ENCODE data around the gene POR. TPM values are rescaled to one million over a fixed set of nuclear protein-coding genes. Genes with fewer than 3 reads are reported as not detected.
"Not testable (repeated sequence)": the region's sequence is repeated elsewhere in the genome, so short reads cannot be mapped to it uniquely, and the experiment has no call there.

POR gene
- total RNA-seq, 1 donor from 2014 or later: 71.5 TPM

DNA sequence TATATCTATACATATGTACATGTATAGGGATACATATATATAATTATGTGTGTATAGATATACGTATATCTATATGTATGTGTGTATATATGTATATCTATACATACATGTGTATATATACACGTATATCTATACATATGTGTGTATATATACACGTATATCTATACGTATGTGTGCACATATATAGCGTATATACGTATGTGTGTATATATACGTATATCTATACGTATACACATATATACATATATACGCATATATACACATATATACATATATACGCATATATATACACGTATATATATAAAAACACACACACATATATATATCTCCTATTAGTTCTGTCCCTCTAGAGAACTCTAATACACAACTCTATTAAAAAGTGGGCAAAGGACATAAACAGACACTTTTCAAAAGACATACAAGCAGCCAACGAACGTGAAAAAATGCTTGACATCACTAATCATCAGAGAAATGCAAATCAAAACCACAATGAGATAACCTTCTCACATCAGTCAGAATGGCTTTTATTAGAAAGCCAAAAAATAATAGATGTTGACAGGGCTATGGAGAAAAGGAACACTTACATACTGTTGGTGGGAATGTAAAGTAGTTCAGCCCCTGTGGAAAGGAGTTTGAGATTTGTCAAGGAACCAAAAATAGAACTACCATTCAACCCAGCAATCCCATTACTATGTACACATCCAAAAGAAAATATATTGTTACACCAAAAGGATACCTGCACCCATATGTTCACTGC, 101.4 kb downstream of the POR start:
- no peak for DNase-seq (ENCODE audit: low spot score)

DNA sequence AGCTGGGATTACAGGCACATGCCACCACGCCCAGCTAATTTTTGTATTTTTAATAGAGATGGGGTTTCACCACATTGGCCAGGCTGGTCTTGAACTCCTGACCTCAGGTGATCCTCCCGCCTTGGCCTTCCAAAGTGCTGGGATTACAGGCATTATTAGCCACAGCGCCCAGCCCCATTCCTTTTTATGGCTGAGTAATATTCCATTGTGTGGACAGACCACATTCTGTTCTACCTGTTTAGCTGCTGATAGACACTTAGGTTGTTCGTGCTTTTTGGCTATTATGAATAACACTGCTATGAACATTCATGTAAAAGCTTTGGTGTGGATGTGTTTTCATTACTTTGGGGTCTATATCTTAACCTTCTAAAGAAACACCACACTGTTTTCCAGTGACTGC, 103.6 kb downstream of the POR start:
- not testable (repeated sequence) for DNase-seq (ENCODE audit: low spot score)

DNA sequence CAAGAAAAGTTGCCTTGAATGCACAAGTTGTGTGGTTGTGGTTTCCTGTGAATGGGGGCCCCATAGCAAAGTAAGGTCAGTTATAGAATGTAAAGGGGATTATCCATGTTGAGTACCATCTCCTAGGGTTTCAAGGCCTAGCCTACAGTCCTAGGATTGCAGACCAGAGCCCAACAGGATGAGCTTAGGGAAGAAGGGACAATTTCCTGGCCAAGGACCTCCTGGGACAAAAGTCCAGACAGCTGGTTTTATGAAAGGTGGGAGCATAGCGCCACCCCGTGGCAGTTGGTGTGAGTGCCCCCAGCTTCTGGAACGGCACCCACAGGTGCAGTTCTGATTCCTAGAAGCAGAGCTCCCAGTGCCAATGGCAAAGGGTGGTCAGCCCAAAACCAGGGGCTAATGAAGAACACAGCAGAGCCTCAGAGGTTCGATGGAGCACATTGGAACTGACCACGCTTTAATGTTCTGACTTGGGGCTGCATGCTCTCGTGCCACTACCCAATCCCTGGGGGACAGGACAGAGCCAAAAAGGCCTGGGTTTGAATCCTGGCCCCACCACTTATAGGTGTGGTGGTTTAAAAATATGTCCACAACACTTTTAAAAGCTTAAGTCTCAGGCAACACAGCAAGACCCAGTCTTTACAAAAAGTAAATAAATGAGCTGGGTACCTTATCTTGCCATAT, 105.2 kb downstream of the POR start:
- DNase-seq (ENCODE audit: low spot score): peak; percentile 33

DNA sequence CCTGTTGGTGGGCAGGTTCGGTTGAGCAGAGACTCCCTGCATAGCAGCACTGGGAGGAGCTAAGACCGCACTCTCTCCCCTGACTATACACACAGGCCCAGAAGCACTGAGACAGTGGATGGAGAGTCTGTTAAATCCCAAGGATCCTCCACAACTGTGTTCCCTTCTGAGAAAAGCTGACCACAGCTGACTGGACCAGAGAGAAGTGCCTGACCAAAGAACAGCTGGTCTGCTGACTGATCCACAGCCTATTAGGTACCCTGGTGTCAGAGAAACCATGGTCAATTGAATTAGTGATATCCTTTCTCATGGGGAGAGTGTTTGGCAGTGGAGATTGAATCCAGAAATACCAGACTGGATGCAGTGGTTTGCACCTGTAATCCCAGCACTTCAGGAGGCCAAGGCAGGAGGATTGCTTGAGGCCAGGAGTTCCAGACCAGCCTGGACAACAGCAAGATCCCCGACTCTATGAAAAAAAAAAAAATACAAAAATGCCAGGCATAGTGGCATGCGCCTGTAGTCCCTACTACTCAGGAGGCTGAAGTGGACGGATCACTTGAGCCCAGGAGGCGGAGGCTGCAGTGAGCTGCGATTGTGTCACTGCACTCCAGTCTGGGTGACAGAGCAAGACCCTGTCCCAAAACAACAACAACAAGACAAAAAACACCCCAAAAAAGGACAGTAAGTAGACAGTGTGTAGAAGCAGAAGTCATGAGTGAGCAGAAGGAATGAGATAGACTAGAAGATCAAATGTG, 107.2 kb downstream of the POR start:
- no peak for DNase-seq (ENCODE audit: low spot score)

DNA sequence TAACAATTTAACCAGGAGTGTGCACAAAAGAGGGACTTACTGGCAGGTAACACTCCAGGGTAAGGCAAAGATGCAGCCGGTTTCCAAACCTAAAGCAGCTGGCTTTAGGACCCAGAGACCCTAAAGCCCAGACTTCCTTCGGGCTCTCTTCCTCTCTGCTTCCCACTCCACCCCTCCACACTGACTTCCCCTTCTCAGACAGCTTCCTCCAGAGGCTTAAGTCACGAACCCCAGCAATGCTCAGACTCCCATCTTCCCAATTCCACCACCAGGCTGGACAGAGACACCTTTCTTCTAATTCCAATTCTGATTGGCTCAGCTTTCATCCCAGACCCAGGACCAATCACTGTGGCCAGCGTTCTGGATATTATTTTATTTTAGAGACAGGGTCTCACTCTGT, 108.0 kb downstream of the POR start:
- peak; percentile 22 for DNase-seq (ENCODE audit: low spot score)

DNA sequence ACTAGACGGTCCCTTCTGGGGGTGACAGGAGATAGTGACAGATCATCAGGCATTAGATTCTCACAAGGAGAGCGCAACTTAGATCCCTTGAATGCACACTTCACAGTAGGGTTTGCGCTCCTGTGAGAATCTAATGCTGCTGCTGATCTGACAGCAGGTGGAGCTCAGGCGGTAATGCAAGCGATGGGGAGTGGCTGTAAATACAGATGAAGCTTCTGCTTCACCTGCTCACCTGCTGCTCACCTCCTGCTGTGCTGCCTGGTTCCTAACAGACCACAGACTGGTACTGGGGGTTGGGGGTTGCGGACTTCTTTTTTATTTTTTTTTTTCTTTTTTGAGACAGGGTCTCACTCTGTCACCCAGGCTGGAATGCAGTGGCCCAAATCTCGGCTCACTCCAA, 114.7 kb downstream of the POR start:
- not testable (repeated sequence) for DNase-seq (ENCODE audit: low spot score)

DNA sequence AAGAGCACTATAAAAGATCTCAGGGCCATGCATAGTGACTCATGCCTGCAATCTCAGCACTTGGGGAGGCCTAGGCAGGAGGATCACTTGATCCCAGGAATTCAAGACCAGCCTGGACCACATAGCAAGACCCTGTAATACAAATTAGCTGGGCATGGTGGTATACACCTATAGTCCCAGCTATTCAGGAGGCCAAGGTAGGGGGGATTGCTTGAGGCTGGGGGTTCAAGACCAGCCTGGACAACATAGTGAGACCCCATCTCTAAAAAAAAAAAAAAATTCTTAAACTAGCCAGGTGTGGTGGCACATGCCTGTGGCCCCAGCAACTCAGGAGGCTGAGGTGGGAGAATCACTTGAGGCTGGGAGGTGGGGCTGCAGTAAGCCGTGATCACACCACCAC, 117.0 kb downstream of the POR start:
- DNase-seq (ENCODE audit: low spot score): no peak

Other genes with a start within 250 kb of the POR start
- 13.7 TPM for gene HIP1, start 176.2 kb upstream of the POR start, total RNA-seq (ENCODE audit: insufficient read depth, low replicate concordance)
- gene CCL26, start 142.9 kb upstream of the POR start, total RNA-seq (ENCODE audit: insufficient read depth, low replicate concordance): not detected
- not detected for gene CCL24, start 101.3 kb upstream of the POR start, total RNA-seq (ENCODE audit: insufficient read depth, low replicate concordance)
- gene RHBDD2, start 36.1 kb upstream of the POR start, total RNA-seq (ENCODE audit: insufficient read depth, low replicate concordance): 4.8 TPM
- gene TMEM120A, start 79.4 kb downstream of the POR start, total RNA-seq (ENCODE audit: insufficient read depth, low replicate concordance): 33.2 TPM
- gene STYXL1, start 132.8 kb downstream of the POR start, total RNA-seq (ENCODE audit: insufficient read depth, low replicate concordance): 14.2 TPM
- gene MDH2, start 133.0 kb downstream of the POR start, total RNA-seq (ENCODE audit: insufficient read depth, low replicate concordance): 17.1 TPM

Data from umbilical cord (tissue), 2 donors.